GM12878 (cell line): ENCODE measurements around the gene COL19A1. TPM values are rescaled to one million over a fixed set of nuclear protein-coding genes. Genes with fewer than 3 reads are reported as not detected.

Experiments
- ASH2L ChIP-seq: fragments of 300-600, 200-600 bp; sonication (generic); IDR thresholded peaks from 2 replicates; pipeline ENCODE4 v1.6.1; 2017; ENCODE audit warnings: low read depth, mild to moderate bottlenecking, borderline replicate concordance
- ATF7 ChIP-seq: fragments of 450-650 bp; IDR thresholded peaks from 2 replicates; pipeline ENCODE4 v1.6.1; 2016; ENCODE audit warnings: low read depth, mild to moderate bottlenecking
- BACH1 ChIP-seq: fragments of 450-650 bp; IDR thresholded peaks from 2 replicates; pipeline ENCODE4 v1.6.1; 2017; ENCODE audit warnings: mild to moderate bottlenecking, borderline replicate concordance
- EED ChIP-seq: sonication (generic); IDR thresholded peaks from 2 replicates; pipeline ENCODE4 v1.6.1; 2016; ENCODE audit warnings: antibody characterized with exemption, low read depth
- IKZF1 ChIP-seq: fragments of 450-650 bp; conservative IDR thresholded peaks from 2 replicates; pipeline ENCODE4 v1.6.1; 2017; ENCODE audit warnings: antibody characterized with exemption, mild to moderate bottlenecking
- JUND ChIP-seq: IDR thresholded peaks from 2 replicates; pipeline ENCODE4 v1.6.1; 2012; ENCODE audit warnings: low read depth, mild to moderate bottlenecking, low read length, improper control_type of control experiment, moderate library complexity
- NFYA ChIP-seq: IDR thresholded peaks from 2 replicates; pipeline ENCODE4 v1.6.1; 2011; ENCODE audit warnings: low read depth, mild to moderate bottlenecking, low read length, improper control_type of control experiment, borderline replicate concordance
- NFYB ChIP-seq: IDR thresholded peaks from 2 replicates; pipeline ENCODE4 v1.6.1; 2011; ENCODE audit warnings: low read depth, mild to moderate bottlenecking, low read length, improper control_type of control experiment, moderate library complexity; ENCODE audit not compliant: insufficient read depth
- PAX8 ChIP-seq: fragments of 450-650 bp; IDR thresholded peaks from 2 replicates; pipeline ENCODE4 v1.6.1; 2017; ENCODE audit warnings: mild to moderate bottlenecking, moderate library complexity
- RELA ChIP-seq: fragments of 450-650 bp; IDR thresholded peaks from 2 replicates; pipeline ENCODE4 v1.8.0; 2014; ENCODE audit warnings: borderline replicate concordance; ENCODE audit not compliant: partially characterized antibody
- SIX5 ChIP-seq: IDR thresholded peaks from 2 replicates; pipeline ENCODE4 v1.6.1; 2011; ENCODE audit warnings: mild to moderate bottlenecking, low read depth, low read length, moderate library complexity; ENCODE audit not compliant: severe bottlenecking
- polyA plus RNA-seq, 11 experiments: library from polyadenylated mRNA; depleted of rRNA in 4 of 11; unstranded in 6 of 11; stranded (reverse) in 5 of 11; fragments of >200 nt; fragmentation: Nextera tagmentation in 4 of 11; fragmentation: Illumina TruSeq in 1 of 11; extraction: Ambion mirVana in 4 of 11; extraction: Trizol in 1 of 11; gene quantifications; 1 replicate in 1 of 11; 2 replicates in 10 of 11; pipeline versions ENCODE4 v1.2.1 to v1.2.3, GENCODE V29; 2011 to 2016; ENCODE audit warnings: inconsistent platforms in 2 of 11, missing spikeins in 2 of 11, low read depth in 1 of 11
- total RNA-seq, 4 experiments: library from RNA; depleted of rRNA in 3 of 4; stranded (reverse); fragments of >200 nt in 3 of 4; fragmentation: Illumina TruSeq in 1 of 4; extraction: Trizol in 1 of 4; gene quantifications; 2 replicates each; pipeline versions ENCODE4 v1.2.1 to v1.2.3, GENCODE V29; 2013 to 2021
- TF ChIP-seq, protein P1 (sequence below): fragments of 450-650 bp; formaldehyde crosslinking; IDR thresholded peaks from 2 replicates; pipeline ENCODE4 v1.4.0; 2020; ENCODE audit warnings: mild to moderate bottlenecking, moderate library complexity
- TF ChIP-seq, protein P2 (sequence below): IDR thresholded peaks from 2 replicates; pipeline ENCODE4 v1.6.1; 2011; ENCODE audit warnings: borderline replicate concordance, low read depth, mild to moderate bottlenecking, moderate library complexity, low read length; ENCODE audit not compliant: insufficient read depth, poor library complexity, severe bottlenecking

The COL19A1 gene
- total and polyA plus RNA-seq, 10 of the 15 experiments (the other 5 are each of a cell fraction or from before 2014, with no cell fraction given): 1.1 to 13.5 (median 4.1) TPM

DNA sequence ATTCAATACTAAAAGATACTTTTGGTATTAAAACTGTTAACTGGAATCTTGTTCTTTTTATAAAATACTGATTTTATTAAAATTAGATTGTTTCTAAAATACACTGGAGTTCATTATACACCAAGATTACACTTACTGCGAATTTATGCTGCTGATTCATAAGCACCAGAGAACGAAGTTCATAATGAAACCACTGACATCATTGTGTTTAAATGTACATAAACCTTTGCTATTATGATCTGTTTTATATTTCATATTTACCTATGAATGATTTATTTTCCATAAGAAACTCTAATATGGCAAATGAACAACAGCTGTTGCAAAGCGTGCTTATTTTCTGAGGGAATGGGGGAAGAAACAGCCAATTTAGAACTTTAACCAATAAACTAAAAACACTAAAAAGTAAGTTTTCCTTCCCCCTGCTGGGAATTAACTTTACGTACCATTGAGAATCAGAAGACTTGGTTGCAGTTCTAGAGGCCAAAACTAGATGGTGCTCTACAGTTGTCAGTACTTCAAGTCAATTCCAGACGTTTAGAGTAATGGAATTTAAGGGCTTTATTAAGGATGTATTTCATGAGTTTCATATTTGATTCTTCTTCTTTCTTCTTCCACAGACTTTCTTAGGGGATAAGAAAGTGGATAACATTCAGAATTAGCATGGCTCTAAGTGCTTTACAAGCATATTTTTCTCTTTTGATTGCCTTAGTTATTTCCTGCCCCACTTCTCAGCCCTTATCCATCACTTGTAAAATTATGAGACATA is 30.8 kb upstream of the COL19A1 start (continued):
- TF ChIP-seq, protein P1, sequence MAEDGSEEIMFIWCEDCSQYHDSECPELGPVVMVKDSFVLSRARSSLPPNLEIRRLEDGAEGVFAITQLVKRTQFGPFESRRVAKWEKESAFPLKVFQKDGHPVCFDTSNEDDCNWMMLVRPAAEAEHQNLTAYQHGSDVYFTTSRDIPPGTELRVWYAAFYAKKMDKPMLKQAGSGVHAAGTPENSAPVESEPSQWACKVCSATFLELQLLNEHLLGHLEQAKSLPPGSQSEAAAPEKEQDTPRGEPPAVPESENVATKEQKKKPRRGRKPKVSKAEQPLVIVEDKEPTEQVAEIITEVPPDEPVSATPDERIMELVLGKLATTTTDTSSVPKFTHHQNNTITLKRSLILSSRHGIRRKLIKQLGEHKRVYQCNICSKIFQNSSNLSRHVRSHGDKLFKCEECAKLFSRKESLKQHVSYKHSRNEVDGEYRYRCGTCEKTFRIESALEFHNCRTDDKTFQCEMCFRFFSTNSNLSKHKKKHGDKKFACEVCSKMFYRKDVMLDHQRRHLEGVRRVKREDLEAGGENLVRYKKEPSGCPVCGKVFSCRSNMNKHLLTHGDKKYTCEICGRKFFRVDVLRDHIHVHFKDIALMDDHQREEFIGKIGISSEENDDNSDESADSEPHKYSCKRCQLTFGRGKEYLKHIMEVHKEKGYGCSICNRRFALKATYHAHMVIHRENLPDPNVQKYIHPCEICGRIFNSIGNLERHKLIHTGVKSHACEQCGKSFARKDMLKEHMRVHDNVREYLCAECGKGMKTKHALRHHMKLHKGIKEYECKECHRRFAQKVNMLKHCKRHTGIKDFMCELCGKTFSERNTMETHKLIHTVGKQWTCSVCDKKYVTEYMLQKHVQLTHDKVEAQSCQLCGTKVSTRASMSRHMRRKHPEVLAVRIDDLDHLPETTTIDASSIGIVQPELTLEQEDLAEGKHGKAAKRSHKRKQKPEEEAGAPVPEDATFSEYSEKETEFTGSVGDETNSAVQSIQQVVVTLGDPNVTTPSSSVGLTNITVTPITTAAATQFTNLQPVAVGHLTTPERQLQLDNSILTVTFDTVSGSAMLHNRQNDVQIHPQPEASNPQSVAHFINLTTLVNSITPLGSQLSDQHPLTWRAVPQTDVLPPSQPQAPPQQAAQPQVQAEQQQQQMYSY (CRISPR knock-in tag): no peak
- TF ChIP-seq BACH1: no peak
- TF ChIP-seq SIX5: no peak
- TF ChIP-seq PAX8: no peak
- TF ChIP-seq ATF7: peak; percentile 92
- TF ChIP-seq IKZF1: peak; percentile 44; the same call in 1 of the 2 replicates
- no peak for TF ChIP-seq EED
- no peak for TF ChIP-seq NFYB
- no peak for TF ChIP-seq RELA
- TF ChIP-seq, protein P2, sequence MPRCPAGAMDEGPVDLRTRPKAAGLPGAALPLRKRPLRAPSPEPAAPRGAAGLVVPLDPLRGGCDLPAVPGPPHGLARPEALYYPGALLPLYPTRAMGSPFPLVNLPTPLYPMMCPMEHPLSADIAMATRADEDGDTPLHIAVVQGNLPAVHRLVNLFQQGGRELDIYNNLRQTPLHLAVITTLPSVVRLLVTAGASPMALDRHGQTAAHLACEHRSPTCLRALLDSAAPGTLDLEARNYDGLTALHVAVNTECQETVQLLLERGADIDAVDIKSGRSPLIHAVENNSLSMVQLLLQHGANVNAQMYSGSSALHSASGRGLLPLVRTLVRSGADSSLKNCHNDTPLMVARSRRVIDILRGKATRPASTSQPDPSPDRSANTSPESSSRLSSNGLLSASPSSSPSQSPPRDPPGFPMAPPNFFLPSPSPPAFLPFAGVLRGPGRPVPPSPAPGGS: no peak
- TF ChIP-seq NFYA: no peak
- TF ChIP-seq JUND: no peak
- no peak for TF ChIP-seq ASH2L
